Smooth muscle cell of the brain vasculature (primary cell): ENCODE results near the gene PLA2G4A.

ENCODE experiments used
- DNase-seq: peaks from one replicate; pipeline ENCODE4 v3.0.0-alpha.2; 2012; ENCODE audit warnings: low read depth, low spot score

The PLA2G4A gene

GRCh38 chr1:186831168-186831567 lies 2.4 kb downstream of the PLA2G4A start:
- no peak for DNase-seq

- no peak for DNase-seq
Observed at GRCh38 chr1:186834399-186834958, 5.7 kb downstream of the PLA2G4A start.

- no peak for DNase-seq
Observed at GRCh38 chr1:186835448-186835847, 6.7 kb downstream of the PLA2G4A start.

GRCh38 chr1:186837806-186838205 lies 9.1 kb downstream of the PLA2G4A start:
- no peak for DNase-seq

- DNase-seq: no peak
Observed at GRCh38 chr1:186838380-186839040, 9.8 kb downstream of the PLA2G4A start.

GRCh38 chr1:186839041-186839400 lies 10.3 kb downstream of the PLA2G4A start:
- DNase-seq: no peak

GRCh38 chr1:186841599-186841998 lies 12.8 kb downstream of the PLA2G4A start:
- no peak for DNase-seq

GRCh38 chr1:186842547-186842946 lies 13.8 kb downstream of the PLA2G4A start:
- DNase-seq: no peak

GRCh38 chr1:186843226-186843625 lies 14.5 kb downstream of the PLA2G4A start:
- no peak for DNase-seq

- DNase-seq: no peak
Observed at GRCh38 chr1:186843931-186844330, 15.2 kb downstream of the PLA2G4A start.

- no peak for DNase-seq
Observed at GRCh38 chr1:186845576-186846210, 16.9 kb downstream of the PLA2G4A start.

- no peak for DNase-seq
Observed at GRCh38 chr1:186848509-186849130, 19.9 kb downstream of the PLA2G4A start.

- no peak for DNase-seq
Observed at GRCh38 chr1:186849271-186849671, 20.5 kb downstream of the PLA2G4A start.

- DNase-seq: no peak
Observed at GRCh38 chr1:186849826-186850225, 21.1 kb downstream of the PLA2G4A start.

- no peak for DNase-seq
Observed at GRCh38 chr1:186854102-186854501, 25.4 kb downstream of the PLA2G4A start.

GRCh38 chr1:186858923-186859322 lies 30.2 kb downstream of the PLA2G4A start:
- DNase-seq: no peak

GRCh38 chr1:186859995-186860394 lies 31.2 kb downstream of the PLA2G4A start:
- DNase-seq: no peak

- no peak for DNase-seq
Observed at GRCh38 chr1:186864296-186864695, 35.5 kb downstream of the PLA2G4A start.

GRCh38 chr1:186865253-186865652 lies 36.5 kb downstream of the PLA2G4A start:
- no peak for DNase-seq

GRCh38 chr1:186865857-186866256 lies 37.1 kb downstream of the PLA2G4A start:
- no peak for DNase-seq

- no peak for DNase-seq
Observed at GRCh38 chr1:186869526-186870228, 40.9 kb downstream of the PLA2G4A start.

GRCh38 chr1:186871784-186872183 lies 43.0 kb downstream of the PLA2G4A start:
- no peak for DNase-seq
